ENCODE data around the gene FAM163B.
"Not testable (repeated sequence)": the region's sequence is repeated elsewhere in the genome, so short reads cannot be mapped to it uniquely, and the experiment has no call there.

Gene FAM163B

GRCh38 chr9:133564451-133565116 is 44.6 kb downstream of the FAM163B start:
- DNase-seq = no peak

DNA sequence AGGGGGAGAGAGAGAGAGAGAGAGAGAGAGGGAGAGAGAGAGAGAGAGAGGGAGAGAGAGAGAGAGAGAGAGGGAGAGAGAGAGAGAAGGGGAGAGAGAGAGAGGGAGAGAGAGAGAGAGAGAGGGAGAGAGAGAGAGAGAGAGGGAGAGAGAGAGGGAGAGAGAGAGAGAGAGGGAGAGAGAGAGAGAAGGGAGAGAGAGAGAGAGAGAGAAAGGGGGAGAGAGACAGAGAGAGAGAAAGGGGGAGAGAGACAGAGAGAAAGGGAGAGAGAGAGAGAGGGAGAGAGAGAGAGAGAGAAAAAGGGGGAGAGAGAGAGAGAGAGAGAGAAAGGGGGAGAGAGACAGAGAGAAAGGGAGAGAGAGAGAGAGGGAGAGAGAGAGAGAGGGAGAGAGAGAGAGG is 45.4 kb downstream of the FAM163B start:
- DNase-seq = not testable (repeated sequence)

GRCh38 chr9:133563291-133563796 is 45.8 kb downstream of the FAM163B start:
- peak; percentile 72 for DNase-seq

GRCh38 chr9:133562611-133563290 is 46.4 kb downstream of the FAM163B start:
- DNase-seq = no peak

- DNase-seq = no peak
Observed at GRCh38 chr9:133561976-133562554, 47.1 kb downstream of the FAM163B start.

DNA sequence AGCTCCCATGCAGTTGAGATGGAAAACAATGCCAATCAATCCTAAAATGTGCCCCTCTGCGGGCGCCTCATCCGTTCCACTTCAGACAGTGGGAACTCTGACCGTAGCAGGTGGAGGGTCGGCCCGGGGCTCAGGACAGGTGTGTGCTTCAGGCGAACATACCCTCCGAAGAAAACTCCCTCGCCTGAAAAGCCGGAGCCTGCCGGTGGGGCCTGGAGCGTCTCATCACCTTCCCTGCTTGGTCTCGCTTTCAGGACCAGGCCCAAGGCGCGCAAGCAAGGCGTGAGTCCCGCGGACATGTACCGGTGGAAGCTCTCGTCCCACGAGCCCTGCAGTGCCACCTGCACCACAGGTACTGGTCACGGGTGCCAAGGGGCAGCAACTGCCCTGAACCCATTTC is 48.2 kb downstream of the FAM163B start:
- no peak for DNase-seq

GRCh38 chr9:133560311-133560710 is 48.9 kb downstream of the FAM163B start:
- no peak for DNase-seq

DNA sequence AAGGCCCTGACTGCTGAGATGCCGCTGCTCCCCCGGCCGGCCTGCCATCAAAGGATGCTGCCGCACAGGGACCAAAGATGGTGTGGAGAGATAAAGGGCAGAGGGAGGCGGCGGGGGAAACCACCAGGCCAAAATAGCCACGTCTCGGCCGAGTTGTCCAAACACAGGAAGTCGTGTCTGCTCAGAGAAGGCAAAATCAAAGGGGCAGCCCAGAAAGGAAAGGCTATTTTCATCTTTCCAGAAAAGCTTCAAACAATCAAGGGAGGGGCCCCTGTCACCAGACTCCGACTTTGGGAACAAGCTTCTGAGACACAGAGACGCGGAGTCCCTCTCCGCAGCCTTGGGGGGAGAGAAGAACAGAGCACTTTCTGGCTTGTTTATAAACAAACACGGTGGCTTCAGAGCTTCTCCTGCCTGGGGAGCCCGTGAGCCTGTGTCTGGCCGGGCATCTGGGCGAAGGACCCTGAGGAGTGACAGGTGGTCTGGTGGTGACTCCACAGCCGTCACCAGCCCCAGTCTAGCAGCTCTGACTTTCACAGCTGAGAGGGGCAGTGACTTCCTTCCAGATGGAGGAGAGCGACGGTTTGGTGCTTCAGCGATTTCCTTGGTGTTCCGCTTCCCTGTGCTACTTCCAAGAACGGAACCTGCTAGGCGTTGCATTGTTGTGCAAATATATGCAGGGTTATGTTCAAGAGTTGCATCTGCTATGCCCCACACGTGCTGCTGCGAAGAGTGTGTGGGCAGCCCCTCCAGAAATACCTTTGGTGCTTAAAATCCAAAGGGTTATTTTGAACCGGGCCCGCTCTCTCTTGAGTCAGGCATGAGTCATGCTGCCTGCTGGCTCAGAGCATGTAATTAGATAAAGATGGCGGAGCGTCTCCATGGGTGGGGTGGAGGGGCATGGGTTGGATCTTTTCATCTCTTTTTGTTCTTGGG is 50.7 kb downstream of the FAM163B start:
- DNase-seq = peak; percentile 74

GRCh38 chr9:133557581-133557980 is 51.6 kb downstream of the FAM163B start:
- no peak for DNase-seq

DNA sequence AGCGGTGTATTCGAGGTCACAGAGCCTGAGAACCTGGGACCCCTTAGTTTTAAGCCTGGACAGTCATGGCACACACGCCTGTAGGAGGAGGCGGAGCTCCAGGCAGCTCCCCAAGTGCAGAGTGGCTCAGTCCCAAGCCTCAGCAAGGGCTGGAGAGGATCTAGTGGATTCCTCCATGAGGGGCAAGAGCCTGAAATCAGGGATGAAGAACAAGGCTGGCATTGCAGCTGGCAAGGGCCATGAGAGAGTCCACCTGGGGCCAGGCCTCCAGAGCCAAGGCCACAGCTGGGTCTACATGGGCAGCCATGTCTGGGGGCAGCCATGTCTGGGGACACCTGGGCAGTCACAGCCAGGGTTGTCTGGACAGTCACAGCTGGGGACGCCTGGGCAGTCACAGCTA is 52.8 kb downstream of the FAM163B start:
- no peak for DNase-seq

GRCh38 chr9:133554729-133555128 is 54.5 kb downstream of the FAM163B start:
- DNase-seq = no peak

DNA sequence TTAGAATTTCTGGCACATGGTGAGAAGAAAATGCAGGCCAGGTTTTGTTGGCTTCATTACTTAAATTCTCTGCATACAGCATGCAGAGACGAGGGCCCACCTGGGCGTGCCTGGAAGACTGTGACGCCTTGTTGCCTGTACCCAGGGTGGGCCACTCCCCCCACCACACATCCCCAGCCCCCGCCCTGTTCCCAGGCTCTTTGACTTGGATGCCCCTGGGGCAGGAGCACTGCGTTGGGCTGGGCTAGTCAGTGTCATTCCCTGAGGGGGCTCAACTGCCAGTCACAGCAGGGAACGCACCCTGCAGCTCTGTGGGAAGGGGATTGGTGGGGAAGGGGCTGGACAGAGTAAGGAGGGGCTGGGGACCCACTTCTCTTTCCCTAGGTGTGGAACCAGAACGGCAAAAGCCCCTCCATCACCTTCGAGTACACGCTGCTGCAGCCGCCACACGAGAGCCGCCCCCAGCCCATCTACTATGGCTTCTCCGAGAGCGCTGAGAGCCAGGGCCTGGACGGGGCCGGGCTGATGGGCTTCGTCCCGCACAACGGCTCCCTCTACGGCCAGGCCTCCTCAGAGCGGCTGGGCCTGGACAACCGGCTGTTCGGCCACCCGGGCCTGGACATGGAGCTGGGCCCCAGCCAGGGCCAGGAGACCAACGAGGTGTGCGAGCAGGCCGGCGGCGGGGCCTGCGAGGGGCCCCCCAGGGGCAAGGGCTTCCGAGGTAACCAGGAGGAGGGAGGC is 55.0 kb downstream of the FAM163B start:
- DNase-seq = no peak

- DNase-seq = no peak
Observed at GRCh38 chr9:133553123-133553522, 56.1 kb downstream of the FAM163B start.

GRCh38 chr9:133552236-133552635 is 57.0 kb downstream of the FAM163B start:
- no peak for DNase-seq

DNA sequence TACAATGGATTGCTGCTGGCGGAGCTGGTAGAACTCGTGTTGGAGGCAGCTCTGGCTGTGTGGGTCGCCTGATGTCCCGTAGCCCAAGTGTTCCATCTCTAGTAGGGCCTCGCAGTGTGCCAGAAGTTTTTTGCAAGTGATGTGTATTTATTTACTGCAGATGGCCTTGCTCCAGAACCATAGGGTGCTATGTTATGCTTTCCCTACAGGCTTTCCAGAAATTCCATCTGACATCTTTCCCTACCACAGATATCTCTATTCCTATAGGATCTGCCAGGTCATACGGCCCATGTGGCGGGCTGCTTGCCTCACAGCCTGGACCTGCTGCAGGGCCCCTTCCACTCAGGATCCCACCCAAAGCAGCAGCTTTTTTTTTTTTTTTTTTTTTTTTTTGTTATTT is 57.7 kb downstream of the FAM163B start:
- no peak for DNase-seq

DNA sequence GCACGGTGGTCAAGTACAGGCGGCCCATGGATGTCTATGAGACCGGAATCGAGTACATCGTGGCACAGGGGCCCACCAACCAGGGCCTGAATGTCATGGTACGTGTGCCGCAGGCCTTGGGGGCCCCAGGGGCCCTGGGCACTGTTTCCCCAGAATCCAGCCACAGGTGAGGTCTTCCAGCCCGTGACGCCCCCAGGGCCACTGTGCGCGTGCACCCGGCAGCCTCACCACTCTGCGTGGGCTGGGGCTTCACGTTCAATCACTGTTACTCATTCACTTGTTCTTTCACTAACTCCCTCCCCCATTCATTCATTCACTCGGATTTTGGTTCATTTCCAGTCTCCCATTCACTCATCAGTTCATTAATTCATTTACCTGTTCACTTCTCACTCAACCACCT is 62.1 kb downstream of the FAM163B start:
- no peak for DNase-seq

DNA sequence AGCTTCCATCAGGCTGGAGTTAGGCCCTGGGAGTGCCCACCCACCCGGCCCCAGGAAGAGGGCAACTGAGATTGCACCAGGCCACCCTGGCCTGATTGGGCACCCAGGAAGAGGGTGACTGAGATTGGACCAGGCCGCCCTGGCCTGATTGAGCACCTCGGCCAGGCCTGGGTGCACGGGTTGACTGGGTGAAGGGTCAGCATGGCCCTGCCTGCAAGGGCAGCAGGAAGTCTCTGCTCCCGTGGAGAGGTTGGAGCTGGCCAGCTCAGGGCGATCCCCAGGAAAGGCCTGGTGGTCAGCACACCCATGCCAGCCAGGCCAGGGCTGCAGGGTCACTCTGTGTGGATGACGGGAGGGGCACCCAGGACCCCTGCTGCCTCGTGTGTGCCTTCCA is 62.9 kb downstream of the FAM163B start:
- DNase-seq = no peak

DNA sequence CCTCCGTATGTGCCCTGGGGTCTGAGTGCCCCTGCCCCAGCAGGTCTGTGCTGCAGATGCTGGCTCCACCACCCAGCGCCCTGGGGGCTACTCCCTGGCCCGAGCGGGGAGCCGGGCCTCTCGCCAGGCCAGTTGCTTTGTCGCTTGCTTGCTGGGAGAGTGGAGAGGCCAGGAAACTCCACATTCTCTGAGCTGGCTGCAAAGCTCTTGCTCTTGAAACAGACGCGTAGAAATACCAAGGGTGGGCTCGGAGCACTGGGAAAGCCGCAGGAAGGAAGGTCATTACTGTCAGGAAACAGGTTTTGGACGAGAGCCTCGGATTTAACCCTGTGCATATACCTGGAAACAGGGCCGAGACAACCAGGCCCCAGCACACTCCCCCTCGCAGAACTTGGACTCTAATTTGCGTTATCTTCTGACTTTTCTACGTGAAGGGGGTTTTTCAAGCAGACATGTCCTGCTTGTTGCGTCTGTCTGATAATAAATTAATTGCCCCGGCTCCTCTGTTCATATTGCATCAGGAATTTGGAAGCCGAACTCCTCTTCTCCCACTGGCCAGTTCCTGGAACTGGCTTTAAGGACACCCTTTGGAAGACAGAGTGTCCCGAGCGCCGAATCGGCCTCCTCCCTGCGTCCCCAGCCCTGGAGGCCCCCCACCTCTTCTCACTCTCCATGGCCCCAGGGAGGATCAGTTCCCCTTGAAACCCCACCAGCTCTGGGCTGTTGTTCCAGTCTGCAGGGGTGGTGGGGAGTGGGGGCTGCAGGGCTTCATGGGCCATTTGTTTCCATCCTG is 63.5 kb downstream of the FAM163B start:
- DNase-seq = no peak

DNA sequence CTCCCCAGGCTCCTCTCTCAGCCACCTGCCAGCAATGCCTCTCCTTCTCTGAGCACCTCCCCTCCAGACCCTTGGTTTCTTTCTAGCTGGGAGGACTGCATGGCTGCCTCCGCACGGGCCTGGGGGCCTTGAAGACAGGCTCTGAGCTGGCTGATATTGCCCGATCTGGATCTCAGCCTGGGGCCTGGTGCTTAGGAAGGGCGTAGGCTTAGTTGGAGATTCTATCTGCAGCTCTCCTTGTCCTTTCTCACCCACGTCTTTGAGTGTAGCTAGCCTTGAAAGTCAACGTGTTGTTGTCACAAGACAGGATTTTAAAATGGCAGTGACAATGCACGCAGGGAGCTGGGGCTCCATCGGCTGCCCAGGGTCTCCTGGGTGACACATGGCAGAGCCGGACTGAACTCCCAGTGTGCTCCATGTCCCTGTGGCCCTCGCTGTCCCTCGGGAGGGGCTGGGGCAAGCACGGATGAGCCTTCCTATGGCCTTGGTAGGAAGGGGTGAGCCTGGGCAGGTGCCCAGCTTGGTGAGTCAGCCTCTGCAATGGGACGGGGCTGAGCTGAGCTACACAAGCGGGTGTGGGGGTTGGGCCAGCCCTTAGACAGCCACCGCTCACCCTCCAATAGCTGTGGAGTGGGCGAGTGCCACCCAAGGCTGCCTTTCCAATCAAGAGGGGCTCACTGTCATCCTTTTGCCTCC is 65.3 kb downstream of the FAM163B start:
- no peak for DNase-seq

DNA sequence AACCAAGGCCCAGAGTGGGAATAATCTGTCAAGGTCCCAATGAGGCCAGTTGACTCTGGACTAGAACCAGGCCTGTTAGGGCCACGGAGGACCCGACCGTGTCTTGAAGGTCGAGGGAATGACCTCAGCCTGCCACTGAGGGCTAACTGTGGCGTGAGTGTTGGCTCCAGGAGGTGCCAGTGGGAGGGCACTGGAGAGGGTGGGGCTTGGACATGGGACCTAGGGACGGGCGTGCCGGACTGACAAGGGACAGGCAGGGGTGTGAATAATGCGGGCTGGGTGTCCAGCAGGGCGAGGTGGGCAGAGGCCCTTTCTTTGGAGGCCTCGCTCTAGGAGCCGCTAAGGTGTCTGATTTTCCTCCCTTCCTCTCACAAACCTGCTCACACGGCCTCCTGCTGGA is 67.2 kb downstream of the FAM163B start:
- DNase-seq = no peak

DNA sequence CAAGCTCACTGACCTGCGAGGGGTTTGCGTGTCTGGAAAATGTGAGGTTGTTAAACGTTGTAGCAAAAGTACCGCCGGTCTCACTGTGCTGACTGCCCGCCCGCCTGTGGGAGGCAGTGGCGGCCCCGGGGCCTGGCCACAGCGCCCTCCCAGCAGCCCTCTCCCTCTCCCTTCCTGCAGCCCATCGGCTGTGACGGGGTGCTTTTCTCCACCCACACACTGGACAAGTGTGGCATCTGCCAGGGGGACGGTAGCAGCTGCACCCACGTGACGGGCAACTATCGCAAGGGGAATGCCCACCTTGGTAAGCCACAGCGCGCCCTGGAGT is 68.5 kb downstream of the FAM163B start:
- no peak for DNase-seq
